Activated CD4-positive, alpha-beta T cell treated with anti-CD3 and anti-CD28 coated beads for 36 hours (primary cell): Measurements from ENCODE around the gene PLA2G4A. TPM values are rescaled to one million over a fixed set of nuclear protein-coding genes. Genes with fewer than 3 reads are reported as not detected.

ENCODE experiments used
- ATAC-seq: fragments of 200-7000 bp; cut with Tn5 transposase; one replicate; pipeline ENCODE4 v1.10.0; 2021; ENCODE audit warnings: mild to moderate bottlenecking, moderate library complexity
- CTCF ChIA-PET: fragments of 350-600 bp; sonication (Branson Sonifier 250); formaldehyde crosslinking; loops from one replicate; lab custom pipeline; 2021; ENCODE audit warnings: antibody characterized with exemption; lab: Charles Lee
- POLR2A ChIA-PET: fragments of 350-600 bp; sonication (Branson Sonifier 250); formaldehyde crosslinking; loops from one replicate; lab custom pipeline; 2021; ENCODE audit warnings: antibody characterized with exemption, inconsistent platforms; lab: Charles Lee
- DNase-seq: peaks from one replicate; pipeline ENCODE4 v3.0.0-alpha.2; 2020
- H3K27ac Mint-ChIP-seq: one replicate; pipeline ENCODE4 v1.8.0; 2021; ENCODE audit warnings: mixed read lengths
- H3K27me3 Mint-ChIP-seq: one replicate; pipeline ENCODE4 v1.8.0; 2021; ENCODE audit warnings: mixed read lengths
- H3K36me3 Mint-ChIP-seq: one replicate; pipeline ENCODE4 v1.8.0; 2021; ENCODE audit warnings: low read depth, mixed read lengths
- H3K4me1 Mint-ChIP-seq: one replicate; pipeline ENCODE4 v1.8.0; 2021; ENCODE audit warnings: mixed read lengths
- H3K4me3 Mint-ChIP-seq: one replicate; pipeline ENCODE4 v1.8.0; 2021; ENCODE audit warnings: mild to moderate bottlenecking, moderate library complexity, mixed read lengths
- H3K9me3 Mint-ChIP-seq: one replicate; pipeline ENCODE4 v1.8.0; 2021; ENCODE audit warnings: low read depth, mixed read lengths
- intact Hi-C, 2 experiments: fragments of 100-400 bp; cut with DNase I in 1 of 2; cut with micrococcal nuclease in 1 of 2; formaldehyde crosslinking; loops; one replicate each; pipeline versions ENCODE4 v1.14.2 to v1.15.1; 2022 to 2024; cut with DNase I, micrococcal nuclease
- total RNA-seq, 2 experiments: library from RNA; stranded (reverse); gene quantifications; one replicate each; pipeline ENCODE4 v1.2.3, GENCODE V29; 2021

The PLA2G4A gene
- total RNA-seq, 2 experiments from 2014 or later: 0.53 to 0.62 TPM

DNA sequence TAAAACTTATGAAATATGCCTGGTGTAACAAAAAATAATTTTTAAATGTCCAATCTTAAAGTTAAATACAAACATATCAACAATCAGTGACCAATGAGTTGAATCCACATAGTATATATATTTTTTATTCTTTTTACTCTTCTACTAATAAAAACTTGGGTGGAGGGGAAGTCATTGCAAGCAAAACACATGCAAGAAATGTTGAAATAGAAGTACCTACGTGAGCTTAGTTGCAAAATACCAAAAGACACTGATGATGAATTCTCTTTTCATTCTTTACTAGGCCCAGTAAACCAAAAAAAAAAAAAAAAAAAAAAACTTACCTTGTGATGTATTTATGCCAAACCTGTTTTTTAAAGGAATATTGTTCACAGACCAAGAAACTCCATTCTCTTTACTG is 26.4 kb upstream of the PLA2G4A start:
- intact Hi-C loops: loop anchor here in 1 of 2 experiments (1.0 kb wide), 1 partner anchor 19 kb away; no protein-coding TSS in a partner anchor
- no peak overlapping the region for H3K27ac Mint-ChIP-seq
- no peaks in the 10 kb centered on the region for H3K9me3 Mint-ChIP-seq
- no peaks in the 10 kb centered on the region for H3K4me1 Mint-ChIP-seq
- ChIA-PET CTCF (no interaction called here), POLR2A (no interaction called here)
- H3K27me3 Mint-ChIP-seq: no peaks in the 10 kb centered on the region
- DNase-seq: no peak
- no peak overlapping the region for H3K4me3 Mint-ChIP-seq
- no peaks in the 10 kb centered on the region for H3K36me3 Mint-ChIP-seq
- ATAC-seq: no peak

DNA sequence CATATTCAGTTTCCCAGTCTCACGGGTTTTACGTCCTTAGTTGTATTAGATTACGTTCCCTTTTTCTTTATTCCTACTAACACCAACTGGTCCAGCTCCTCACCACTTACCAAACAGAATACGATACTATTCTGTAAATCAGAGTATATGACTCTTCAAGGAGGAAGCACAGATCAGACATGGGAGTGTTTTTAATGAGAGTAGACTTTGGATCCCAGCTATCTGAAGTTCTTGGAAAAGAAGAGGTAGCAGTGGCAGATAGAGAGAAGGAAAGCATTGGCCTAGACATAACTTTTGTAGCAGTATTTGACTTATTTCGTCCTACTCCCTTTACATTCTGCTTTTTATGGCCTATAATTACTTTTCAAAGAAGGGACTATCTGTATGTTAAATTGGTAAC is 24.1 kb upstream of the PLA2G4A start:
- intact Hi-C loops: no loop called here
- no peaks in the 10 kb centered on the region for H3K27me3 Mint-ChIP-seq

GRCh38 chr1:186806477-186806876 is 22.3 kb upstream of the PLA2G4A start:
- Mint-ChIP-seq H3K4me1 (no peaks in the 10 kb centered on the region), H3K4me3 (no peak overlapping the region), H3K27me3 (no peaks in the 10 kb centered on the region), H3K27ac (no peak overlapping the region), H3K36me3 (no peaks in the 10 kb centered on the region), H3K9me3 (no peaks in the 10 kb centered on the region)
- ChIA-PET CTCF (interaction anchor here (0.6 to 1.0 kb wide), 2 partner anchors 80 to 83 kb away, joined by 3 read pairs; no protein-coding TSS in a partner anchor), POLR2A (no interaction called here)
- DNase-seq: peak; percentile 16
- intact Hi-C loops: no loop called here
- no peak for ATAC-seq

More for the DNA sequence above, 24.1 kb upstream of the PLA2G4A start:
- Mint-ChIP-seq H3K4me1 (no peaks in the 10 kb centered on the region), H3K36me3 (no peaks in the 10 kb centered on the region), H3K27ac (no peak overlapping the region), H3K4me3 (no peak overlapping the region), H3K9me3 (no peaks in the 10 kb centered on the region)
- ChIA-PET CTCF (interaction anchor here (0.6 kb wide), 1 partner anchor 61 kb away, joined by 4 read pairs; no protein-coding TSS in a partner anchor), POLR2A (no interaction called here)
- no peak for DNase-seq
- ATAC-seq: no peak

- Mint-ChIP-seq H3K4me3 (no peak overlapping the region), H3K4me1 (no peaks in the 10 kb centered on the region), H3K9me3 (no peaks in the 10 kb centered on the region), H3K36me3 (no peaks in the 10 kb centered on the region), H3K27me3 (no peaks in the 10 kb centered on the region), H3K27ac (no peak overlapping the region)
- CTCF ChIA-PET: no interaction called here
- POLR2A ChIA-PET: no interaction called here
- DNase-seq (no peak), ATAC-seq (no peak)
- intact Hi-C loops: no loop called here
Measured at GRCh38 chr1:186807163-186807562, 21.6 kb upstream of the PLA2G4A start.

- Mint-ChIP-seq H3K9me3 (no peaks in the 10 kb centered on the region), H3K27ac (no peak overlapping the region), H3K4me1 (no peaks in the 10 kb centered on the region), H3K27me3 (no peaks in the 10 kb centered on the region), H3K4me3 (no peak overlapping the region), H3K36me3 (no peaks in the 10 kb centered on the region)
- ATAC-seq (no peak), DNase-seq (no peak)
- ChIA-PET POLR2A (no interaction called here), CTCF (no interaction called here)
- intact Hi-C loops: no loop called here
Measured at GRCh38 chr1:186811892-186812291, 16.9 kb upstream of the PLA2G4A start.

DNA sequence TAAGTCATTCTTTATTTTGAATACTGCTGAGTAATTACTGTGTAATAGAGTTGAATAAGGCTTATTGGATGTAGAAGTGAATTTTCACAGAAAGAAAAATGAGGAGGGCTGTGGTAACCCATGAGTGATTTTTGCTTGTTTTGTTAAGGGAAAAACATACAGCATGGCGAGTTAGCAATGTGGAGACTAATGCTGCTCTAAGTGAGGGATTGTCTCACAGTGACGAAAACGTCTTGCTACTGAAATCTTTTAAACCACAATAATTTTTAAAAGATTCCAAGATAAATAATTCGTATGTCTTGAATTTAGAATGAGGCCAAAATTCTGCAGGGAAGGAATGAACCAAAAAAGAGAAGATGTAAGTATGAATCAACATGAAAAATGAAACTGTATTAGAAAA is 16.2 kb upstream of the PLA2G4A start:
- ATAC-seq: no peak
- no peak for DNase-seq
- Mint-ChIP-seq H3K4me3 (no peak overlapping the region), H3K27ac (no peak overlapping the region), H3K27me3 (no peaks in the 10 kb centered on the region), H3K36me3 (no peaks in the 10 kb centered on the region), H3K9me3 (no peaks in the 10 kb centered on the region), H3K4me1 (no peaks in the 10 kb centered on the region)
- CTCF ChIA-PET: no interaction called here
- intact Hi-C loops: no loop called here
- POLR2A ChIA-PET: no interaction called here

- no peaks in the 10 kb centered on the region for H3K4me1 Mint-ChIP-seq
- POLR2A ChIA-PET: no interaction called here
Measured at GRCh38 chr1:186813420-186813819, 15.3 kb upstream of the PLA2G4A start.

GRCh38 chr1:186819126-186819525 is 9.6 kb upstream of the PLA2G4A start:
- H3K27ac Mint-ChIP-seq: no peak overlapping the region

More at GRCh38 chr1:186813420-186813819, 15.3 kb upstream of the PLA2G4A start:
- DNase-seq (no peak), ATAC-seq (no peak)
- H3K9me3 Mint-ChIP-seq: no peaks in the 10 kb centered on the region
- intact Hi-C loops: no loop called here
- no peaks in the 10 kb centered on the region for H3K36me3 Mint-ChIP-seq
- CTCF ChIA-PET: no interaction called here
- H3K4me3 Mint-ChIP-seq: no peak overlapping the region
- no peak overlapping the region for H3K27ac Mint-ChIP-seq
- H3K27me3 Mint-ChIP-seq: no peaks in the 10 kb centered on the region

GRCh38 chr1:186819563-186819962 is 9.2 kb upstream of the PLA2G4A start:
- H3K4me1 Mint-ChIP-seq: no peaks in the 10 kb centered on the region
- ChIA-PET POLR2A (no interaction called here), CTCF (no interaction called here)
- peaks cover 4% of the 10 kb centered on the region for H3K27me3 Mint-ChIP-seq
- no peaks in the 10 kb centered on the region for H3K9me3 Mint-ChIP-seq
- H3K36me3 Mint-ChIP-seq: no peaks in the 10 kb centered on the region
- ATAC-seq: no peak
- DNase-seq: no peak
- intact Hi-C loops: no loop called here
- H3K4me3 Mint-ChIP-seq: no peak overlapping the region
- no peak overlapping the region for H3K27ac Mint-ChIP-seq

More at GRCh38 chr1:186819126-186819525, 9.6 kb upstream of the PLA2G4A start:
- Mint-ChIP-seq H3K36me3 (no peaks in the 10 kb centered on the region), H3K4me3 (no peak overlapping the region), H3K27me3 (peaks cover 4% of the 10 kb centered on the region), H3K4me1 (no peaks in the 10 kb centered on the region), H3K9me3 (no peaks in the 10 kb centered on the region)
- ATAC-seq (no peak), DNase-seq (no peak)
- ChIA-PET POLR2A (no interaction called here), CTCF (no interaction called here)
- intact Hi-C loops: no loop called here

- ChIA-PET POLR2A (no interaction called here), CTCF (no interaction called here)
- Mint-ChIP-seq H3K9me3 (no peaks in the 10 kb centered on the region), H3K4me1 (peaks cover 10% of the 10 kb centered on the region), H3K4me3 (peak overlapping the region; percentile 68), H3K27me3 (peaks cover 16% of the 10 kb centered on the region), H3K27ac (no peak overlapping the region), H3K36me3 (no peaks in the 10 kb centered on the region)
- DNase-seq: no peak
- ATAC-seq: no peak
- intact Hi-C loops: no loop called here
Measured at GRCh38 chr1:186829686-186830587, 1.2 kb downstream of the PLA2G4A start.

DNA sequence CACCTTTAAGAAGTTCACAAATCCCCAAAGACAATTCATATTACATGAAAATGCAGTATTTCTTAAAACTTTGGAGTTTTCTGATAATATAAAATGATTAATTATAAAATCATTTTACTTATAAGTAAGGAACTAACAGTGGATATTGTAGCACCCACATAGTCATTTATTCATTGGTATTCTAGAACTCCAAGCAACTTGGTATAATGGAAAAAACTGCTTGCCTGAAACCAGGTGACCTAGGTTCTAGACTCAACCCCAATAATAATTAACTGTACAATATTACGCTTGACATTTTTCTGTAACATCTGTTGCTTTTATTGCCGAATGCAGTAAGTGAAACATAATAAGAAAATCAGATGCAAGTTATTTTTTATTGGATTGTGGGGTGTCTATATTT is 2.4 kb downstream of the PLA2G4A start:
- CTCF ChIA-PET: no interaction called here
- DNase-seq (no peak), ATAC-seq (no peak)
- POLR2A ChIA-PET: no interaction called here
- Mint-ChIP-seq H3K27me3 (peaks cover 16% of the 10 kb centered on the region), H3K4me3 (no peak overlapping the region), H3K27ac (no peak overlapping the region), H3K9me3 (no peaks in the 10 kb centered on the region), H3K4me1 (peaks cover 10% of the 10 kb centered on the region), H3K36me3 (no peaks in the 10 kb centered on the region)
- intact Hi-C loops: no loop called here

DNA sequence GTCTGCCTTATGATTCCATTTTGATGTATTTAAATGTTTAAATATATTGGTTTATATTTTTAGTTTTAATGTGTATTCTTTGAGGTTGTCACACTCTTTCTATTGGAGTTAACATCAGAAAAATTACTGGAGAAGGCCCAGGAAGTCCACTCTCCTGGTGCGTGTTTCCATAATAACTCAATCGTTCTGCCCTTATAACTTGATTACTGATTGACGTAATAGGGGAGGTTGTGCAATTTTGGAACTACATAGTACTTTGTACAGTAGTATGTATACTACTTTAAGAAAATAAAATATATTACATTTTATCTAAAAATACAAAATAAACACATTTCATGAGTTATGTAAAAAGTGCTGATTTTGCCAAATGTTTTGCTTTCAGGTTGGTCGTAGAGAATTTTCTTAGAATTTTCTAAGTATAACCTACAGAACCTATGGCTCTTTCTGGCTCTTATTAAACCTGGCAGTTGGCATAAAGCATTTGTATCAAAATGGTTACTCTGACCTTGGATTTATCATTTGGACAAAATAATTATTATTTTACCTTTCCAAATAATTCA is 5.7 kb downstream of the PLA2G4A start:
- intact Hi-C loops: no loop called here
- Mint-ChIP-seq H3K4me3 (no peak overlapping the region), H3K4me1 (no peaks in the 10 kb centered on the region), H3K27me3 (peaks cover 10% of the 10 kb centered on the region), H3K9me3 (no peaks in the 10 kb centered on the region), H3K36me3 (no peaks in the 10 kb centered on the region), H3K27ac (no peak overlapping the region)
- ChIA-PET CTCF (no interaction called here), POLR2A (no interaction called here)
- ATAC-seq (no peak), DNase-seq (no peak)
